ENCODE data around the gene RBP3. TPM values are rescaled to one million over a fixed set of nuclear protein-coding genes. Genes with fewer than 3 reads are reported as not detected.

The RBP3 gene
- total RNA-seq, 1 experiment from 2014 or later: not detected

DNA sequence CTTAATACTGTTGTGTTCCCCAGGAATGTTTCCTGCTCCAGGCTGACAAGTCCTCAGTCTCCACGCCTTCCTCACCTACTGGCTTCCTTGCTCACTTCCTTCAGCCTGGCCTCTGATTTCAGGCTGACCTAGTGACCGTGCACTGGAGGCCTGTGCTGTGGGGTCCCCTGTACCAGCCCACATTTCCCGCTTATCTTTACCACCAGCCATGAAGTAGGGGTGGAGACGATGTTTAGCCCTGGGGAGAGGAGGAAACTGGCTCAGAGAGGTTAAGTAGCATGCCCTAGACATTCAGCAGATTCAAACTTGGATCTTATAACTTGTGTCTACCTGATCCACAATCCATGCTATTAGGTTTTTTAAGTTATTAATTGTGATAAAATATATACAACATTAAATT lies 40.7 kb downstream of the RBP3 start:
- Histone ChIP-seq H3K36me3 (ENCODE audit: low read depth) (peaks cover 3% of the 10 kb centered on the region; the same call in 1 of the 2 replicates), H3K4me1 (replicated peaks; ENCODE audit: insufficient read depth) (peaks cover 7% of the 10 kb centered on the region), H3F3A (ENCODE audit: insufficient read depth, low read depth) (0 out of 2 replicates have a peak, but pooled peaks cover 2% of the 10 kb centered on the region), H3K4me2 (no peak overlapping the region), H3K27me3 (ENCODE audit: insufficient read depth, low read depth) (no peaks in the 10 kb centered on the region), H3K27ac (no peak overlapping the region), H3K79me2 (ENCODE audit: low read depth) (no peaks in the 10 kb centered on the region), H4K20me1 (ENCODE audit: insufficient read depth) (no peaks in the 10 kb centered on the region), H3K9me2 (ENCODE audit: insufficient read depth) (no peaks in the 10 kb centered on the region), H2AFZ (no peak overlapping the region), H3K9me3 (ENCODE audit: insufficient read depth, low read depth) (0 out of 2 replicates have a peak, but pooled peaks cover 4% of the 10 kb centered on the region), H3K4me3 (no peak overlapping the region)
- intact Hi-C loops (cut with micrococcal nuclease; ENCODE audit: unreplicated experiment): no loop called here
- BruUV-seq (replicated peaks): no TSS peak
- DNase-seq: no peak
- POLR2A ChIA-PET (ENCODE audit: unreplicated experiment): no interaction called here
- CTCF ChIA-PET: no interaction called here
- TF ChIP-seq EZH2 (IDR thresholded peaks at IDR 0.05; ENCODE audit: low read depth): no peak
- TF ChIP-seq, protein P1, sequence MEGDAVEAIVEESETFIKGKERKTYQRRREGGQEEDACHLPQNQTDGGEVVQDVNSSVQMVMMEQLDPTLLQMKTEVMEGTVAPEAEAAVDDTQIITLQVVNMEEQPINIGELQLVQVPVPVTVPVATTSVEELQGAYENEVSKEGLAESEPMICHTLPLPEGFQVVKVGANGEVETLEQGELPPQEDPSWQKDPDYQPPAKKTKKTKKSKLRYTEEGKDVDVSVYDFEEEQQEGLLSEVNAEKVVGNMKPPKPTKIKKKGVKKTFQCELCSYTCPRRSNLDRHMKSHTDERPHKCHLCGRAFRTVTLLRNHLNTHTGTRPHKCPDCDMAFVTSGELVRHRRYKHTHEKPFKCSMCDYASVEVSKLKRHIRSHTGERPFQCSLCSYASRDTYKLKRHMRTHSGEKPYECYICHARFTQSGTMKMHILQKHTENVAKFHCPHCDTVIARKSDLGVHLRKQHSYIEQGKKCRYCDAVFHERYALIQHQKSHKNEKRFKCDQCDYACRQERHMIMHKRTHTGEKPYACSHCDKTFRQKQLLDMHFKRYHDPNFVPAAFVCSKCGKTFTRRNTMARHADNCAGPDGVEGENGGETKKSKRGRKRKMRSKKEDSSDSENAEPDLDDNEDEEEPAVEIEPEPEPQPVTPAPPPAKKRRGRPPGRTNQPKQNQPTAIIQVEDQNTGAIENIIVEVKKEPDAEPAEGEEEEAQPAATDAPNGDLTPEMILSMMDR (conservative IDR thresholded peaks at IDR 0.05): no peak

DNA sequence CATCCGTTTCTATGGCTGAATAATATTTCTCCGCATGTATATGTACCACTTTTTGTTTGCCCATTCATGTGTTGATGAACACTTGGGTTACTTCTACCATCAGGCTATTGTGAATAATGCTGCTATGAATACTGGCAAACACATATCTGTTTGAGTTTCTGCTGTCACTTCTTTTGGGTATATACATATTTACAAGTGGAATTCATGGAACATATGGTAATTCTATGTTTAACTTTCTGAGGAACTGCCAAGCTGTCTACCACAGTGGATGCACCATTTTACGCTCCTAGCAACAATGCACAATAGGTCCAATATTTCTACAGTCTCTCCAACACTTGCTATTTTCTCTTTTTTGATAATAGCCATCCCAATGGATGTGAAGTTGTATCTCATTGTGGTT lies 41.5 kb downstream of the RBP3 start:
- DNase-seq: no peak
- ChIA-PET POLR2A (ENCODE audit: unreplicated experiment) (no interaction called here), CTCF (no interaction called here)
- H3K4me3 ChIP-seq: no peak overlapping the region
- no peaks in the 10 kb centered on the region for H3F3A ChIP-seq (ENCODE audit: insufficient read depth, low read depth)
- intact Hi-C loops (cut with micrococcal nuclease; ENCODE audit: unreplicated experiment): no loop called here
- H4K20me1 ChIP-seq (ENCODE audit: insufficient read depth): no peaks in the 10 kb centered on the region
- 0 out of 2 replicates have a peak, but pooled peaks cover 4% of the 10 kb centered on the region for H3K9me3 ChIP-seq (ENCODE audit: insufficient read depth, low read depth)
- no peak overlapping the region for H3K27ac ChIP-seq
- peaks cover 7% of the 10 kb centered on the region for H3K4me1 ChIP-seq (replicated peaks; ENCODE audit: insufficient read depth)
- no peak for TF ChIP-seq EZH2 (IDR thresholded peaks at IDR 0.05; ENCODE audit: low read depth)
- TF ChIP-seq, protein P1 (conservative IDR thresholded peaks at IDR 0.05): no peak
- no peaks in the 10 kb centered on the region for H3K9me2 ChIP-seq (ENCODE audit: insufficient read depth)
- BruUV-seq (replicated peaks): no TSS peak
- peaks cover 3% of the 10 kb centered on the region; the same call in 1 of the 2 replicates for H3K36me3 ChIP-seq (ENCODE audit: low read depth)
- no peaks in the 10 kb centered on the region for H3K27me3 ChIP-seq (ENCODE audit: insufficient read depth, low read depth)
- H2AFZ ChIP-seq: no peak overlapping the region
- no peak overlapping the region for H3K4me2 ChIP-seq
- H3K79me2 ChIP-seq (ENCODE audit: low read depth): no peaks in the 10 kb centered on the region

DNA sequence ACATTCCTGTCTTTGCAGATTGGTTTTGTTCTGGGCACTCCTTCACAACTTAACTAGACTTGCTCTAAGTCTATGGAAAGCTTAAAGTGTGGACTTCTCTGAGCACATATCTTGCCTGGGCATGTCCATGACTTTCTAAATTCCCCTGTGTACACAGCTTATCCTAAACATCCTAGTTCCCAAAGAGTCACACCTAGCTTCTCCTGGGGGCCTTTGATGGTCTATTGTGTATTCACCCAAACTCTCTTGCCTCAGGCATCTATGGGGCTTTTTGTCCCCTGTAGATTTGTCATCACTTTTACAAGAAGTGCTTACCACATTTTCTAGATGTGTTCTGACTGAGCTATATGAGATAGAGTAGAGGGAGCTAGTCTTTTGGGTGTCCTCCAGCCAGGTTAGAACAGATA lies 48.2 kb downstream of the RBP3 start:
- Histone ChIP-seq H3K9me2 (ENCODE audit: insufficient read depth) (no peaks in the 10 kb centered on the region), H3K27ac (peak overlapping the region; percentile 31), H3K4me3 (no peak overlapping the region), H3F3A (ENCODE audit: insufficient read depth, low read depth) (peaks cover 10% of the 10 kb centered on the region; the same call in 1 of the 2 replicates), H3K9me3 (ENCODE audit: insufficient read depth, low read depth) (no peaks in the 10 kb centered on the region), H4K20me1 (ENCODE audit: insufficient read depth) (no peaks in the 10 kb centered on the region), H3K4me2 (peak overlapping the region; percentile 37), H3K27me3 (ENCODE audit: insufficient read depth, low read depth) (no peaks in the 10 kb centered on the region), H2AFZ (peak overlapping the region; percentile 13; the same call in 1 of the 2 replicates), H3K4me1 (replicated peaks; ENCODE audit: insufficient read depth) (peaks cover 20% of the 10 kb centered on the region), H3K79me2 (ENCODE audit: low read depth) (no peaks in the 10 kb centered on the region), H3K36me3 (ENCODE audit: low read depth) (no peaks in the 10 kb centered on the region)
- BruUV-seq (replicated peaks): no TSS peak
- ChIA-PET CTCF (interaction anchor here (0.9 to 1.0 kb wide), 2 partner anchors 12 to 35 kb away, joined by 4 to 7 read pairs; partner anchors contain the start of gene ZNF488), POLR2A (ENCODE audit: unreplicated experiment) (interaction anchor here (0.6 to 1.5 kb wide), 4 partner anchors 9 to 387 kb away, joined by 3 to 11 read pairs (median 6); no protein-coding TSS in a partner anchor)
- no peak for TF ChIP-seq EZH2 (IDR thresholded peaks at IDR 0.05; ENCODE audit: low read depth)
- DNase-seq: peak in 1 of 2 experiments; percentile 84
- intact Hi-C loops (cut with micrococcal nuclease; ENCODE audit: unreplicated experiment): no loop called here

DNA sequence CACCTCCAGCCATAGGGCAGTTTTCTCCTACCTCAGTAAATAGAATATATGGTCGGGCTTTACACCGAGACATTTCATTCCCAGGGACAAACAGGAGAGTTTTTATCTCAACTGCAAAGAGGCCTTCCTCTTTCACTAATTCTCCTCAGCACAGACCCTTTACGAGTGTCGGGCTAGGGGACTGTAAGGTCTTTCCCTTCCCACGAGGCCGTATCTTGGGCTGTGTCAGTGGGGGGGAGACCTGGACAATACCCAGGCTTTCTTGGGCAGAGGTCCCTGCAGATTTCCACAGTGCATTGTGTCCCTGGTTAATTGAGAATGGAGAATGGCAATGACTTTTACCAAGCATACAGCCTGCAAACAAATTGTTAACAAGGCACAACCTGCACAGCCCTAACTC lies 49.1 kb downstream of the RBP3 start:
- no peaks in the 10 kb centered on the region for H3K79me2 ChIP-seq (ENCODE audit: low read depth)
- no TSS peak for BruUV-seq (replicated peaks)
- no peaks in the 10 kb centered on the region for H3K9me2 ChIP-seq (ENCODE audit: insufficient read depth)
- peaks cover 10% of the 10 kb centered on the region; the same call in 1 of the 2 replicates for H3F3A ChIP-seq (ENCODE audit: insufficient read depth, low read depth)
- H3K27ac ChIP-seq: no peak overlapping the region
- no peaks in the 10 kb centered on the region for H3K9me3 ChIP-seq (ENCODE audit: insufficient read depth, low read depth)
- H3K4me1 ChIP-seq (replicated peaks; ENCODE audit: insufficient read depth): peaks cover 29% of the 10 kb centered on the region
- H3K4me2 ChIP-seq: no peak overlapping the region
- no peaks in the 10 kb centered on the region for H3K27me3 ChIP-seq (ENCODE audit: insufficient read depth, low read depth)
- intact Hi-C loops (cut with micrococcal nuclease; ENCODE audit: unreplicated experiment): no loop called here
- CTCF ChIA-PET: interaction anchor here (0.6 kb wide), 1 partner anchor 14 kb away, joined by 3 read pairs; no protein-coding TSS in a partner anchor
- POLR2A ChIA-PET (ENCODE audit: unreplicated experiment): no interaction called here
- TF ChIP-seq EZH2 (IDR thresholded peaks at IDR 0.05; ENCODE audit: low read depth): no peak
- TF ChIP-seq, protein P1 (conservative IDR thresholded peaks at IDR 0.05): no peak
- H2AFZ ChIP-seq: no peak overlapping the region
- H3K36me3 ChIP-seq (ENCODE audit: low read depth): no peaks in the 10 kb centered on the region
- DNase-seq: no peak
- H3K4me3 ChIP-seq: no peak overlapping the region
- no peaks in the 10 kb centered on the region for H4K20me1 ChIP-seq (ENCODE audit: insufficient read depth)
